Thoracic aorta (tissue), 2 donors: Measurements from ENCODE around the gene CLBA1. TPM values are rescaled to one million over a fixed set of nuclear protein-coding genes. Genes with fewer than 3 reads are reported as not detected.

Source experiments
- ATAC-seq: fragments of 150-250 bp; one replicate; pipeline ENCODE4 v1.8.0; 2017; ENCODE audit warnings: low read depth; ENCODE audit not compliant: insufficient number of reproducible peaks, low FRiP score
- DNase-seq: peaks from one replicate; pipeline ENCODE4 v3.0.0-alpha.2; 2020; ENCODE audit warnings: low spot score
- H3K27ac ChIP-seq, 2 donors: fragments of 200-600 bp; sonication (generic); 1 replicate in 1 of 2; 2 replicates in 1 of 2; pipeline ENCODE4 v1.5.1; 2016; ENCODE audit warnings: mild to moderate bottlenecking in 2 of 2, moderate library complexity in 2 of 2
- H3K27me3 ChIP-seq: fragments of 200-600 bp; sonication (generic); replicated peaks from 2 replicates; pipeline ENCODE4 v1.6.0; 2016; ENCODE audit warnings: mild to moderate bottlenecking; ENCODE audit not compliant: insufficient read depth
- H3K36me3 ChIP-seq: fragments of 200-600 bp; sonication (generic); one replicate; pipeline ENCODE4 v1.5.1; 2016
- H3K4me1 ChIP-seq, 2 donors: fragments of 200-600 bp; sonication (generic); 1 replicate in 1 of 2; 2 replicates in 1 of 2; pipeline versions ENCODE4 v1.5.1 to v1.6.0; 2016; ENCODE audit warnings: low read depth in 2 of 2, mild to moderate bottlenecking in 1 of 2; ENCODE audit not compliant: control insufficient read depth in 1 of 2
- H3K4me3 ChIP-seq: fragments of 200-600 bp; sonication (generic); 2 replicates; pipeline ENCODE4 v1.5.1; 2016; ENCODE audit warnings: mild to moderate bottlenecking
- H3K9me3 ChIP-seq: fragments of 200-600 bp; sonication (generic); 2 replicates; pipeline ENCODE4 v1.5.1; 2016
- CTCF ChIP-seq: fragments of 200-600 bp; sonication (generic); IDR thresholded peaks from one replicate; pipeline ENCODE4 v1.5.1; 2019; ENCODE audit warnings: antibody characterized with exemption
- total RNA-seq, 2 donors: library from RNA; depleted of rRNA; stranded (reverse); fragments of >200 nt; gene quantifications; one replicate each; pipeline versions ENCODE4 v1.1.0 to v1.2.3, GENCODE V29; 2016

Gene CLBA1
- total RNA-seq, 2 donors from 2014 or later, result 3.1 to 4.6 TPM

GRCh38 chr14:104991896-104992230 lies 6.3 kb downstream of the CLBA1 start:
- ATAC-seq (no peak), DNase-seq (no peak)
- Histone ChIP-seq H3K4me3 (no peak overlapping the region), H3K36me3 (peaks cover 7% of the 10 kb centered on the region), H3K27ac (no peak overlapping the region), H3K27me3 (no peaks in the 10 kb centered on the region), H3K4me1 (peaks cover 0 to 4% of the 10 kb centered on the region in 2 donors), H3K9me3 (no peaks in the 10 kb centered on the region)
- TF ChIP-seq CTCF, result no peak

GRCh38 chr14:104992501-104992900 lies 6.9 kb downstream of the CLBA1 start:
- peaks cover 7% of the 10 kb centered on the region for H3K36me3 ChIP-seq
- ATAC-seq (no peak), DNase-seq (no peak)
- H3K9me3 ChIP-seq, result no peaks in the 10 kb centered on the region
- no peaks in the 10 kb centered on the region for H3K27me3 ChIP-seq
- no peaks in the 10 kb centered on the region for H3K4me1 ChIP-seq
- no peak overlapping the region for H3K4me3 ChIP-seq
- no peak for TF ChIP-seq CTCF
- no peak overlapping the region for H3K27ac ChIP-seq

DNA sequence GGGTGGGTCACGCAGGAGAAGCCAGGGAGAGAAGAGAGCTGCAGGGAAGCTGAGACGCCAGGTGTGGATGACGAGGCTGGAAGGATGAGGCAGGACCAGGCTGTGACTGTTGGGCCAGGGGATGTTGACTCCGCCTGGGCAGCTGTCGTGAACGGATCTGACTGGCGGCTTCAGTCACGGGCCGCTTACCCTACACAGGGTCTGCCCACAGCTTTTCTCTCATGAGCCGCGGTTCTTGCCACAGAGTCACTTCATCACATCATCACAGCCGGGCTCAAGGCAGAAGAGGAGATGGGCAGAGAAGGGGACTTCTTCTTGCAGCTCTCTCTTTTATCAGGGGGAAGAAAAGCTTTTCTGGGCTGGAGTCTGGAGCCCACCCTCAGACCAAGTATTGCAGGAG lies 7.7 kb downstream of the CLBA1 start:
- DNase-seq, result no peak
- Histone ChIP-seq H3K27me3 (no peaks in the 10 kb centered on the region), H3K4me3 (no peak overlapping the region), H3K27ac (no peak overlapping the region), H3K4me1 (no peaks in the 10 kb centered on the region), H3K9me3 (no peaks in the 10 kb centered on the region), H3K36me3 (peaks cover 7% of the 10 kb centered on the region)
- TF ChIP-seq CTCF, result no peak
- ATAC-seq, result no peak

GRCh38 chr14:104993808-104994591 lies 8.4 kb downstream of the CLBA1 start:
- TF ChIP-seq CTCF, result no peak
- DNase-seq (no peak), ATAC-seq (no peak)
- Histone ChIP-seq H3K27me3 (no peaks in the 10 kb centered on the region), H3K9me3 (no peaks in the 10 kb centered on the region), H3K4me3 (no peak overlapping the region), H3K27ac (no peak overlapping the region), H3K36me3 (peaks cover 7% of the 10 kb centered on the region), H3K4me1 (no peaks in the 10 kb centered on the region)

DNA sequence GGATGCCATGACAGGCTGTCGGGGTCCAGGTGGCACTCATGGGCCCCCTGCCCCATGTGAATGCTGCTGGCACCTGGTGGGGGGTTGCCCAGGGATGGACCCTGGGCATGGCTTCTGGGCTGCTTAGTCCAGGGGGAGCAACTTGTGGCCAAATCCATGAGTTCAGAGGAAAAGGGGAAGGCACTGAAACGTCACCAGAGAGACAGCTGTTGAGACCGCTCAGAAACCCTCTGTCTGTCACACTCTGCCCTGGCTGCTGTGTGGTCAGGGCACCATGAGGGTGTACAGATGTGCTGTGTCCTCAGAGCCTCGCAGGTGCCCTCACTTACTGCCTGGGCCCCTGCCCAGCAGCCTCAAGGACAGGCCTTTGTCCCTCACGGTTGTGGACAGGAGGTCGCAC lies 9.4 kb downstream of the CLBA1 start:
- TF ChIP-seq CTCF, result no peak
- Histone ChIP-seq H3K9me3 (no peaks in the 10 kb centered on the region), H3K27ac (no peak overlapping the region), H3K36me3 (peaks cover 7% of the 10 kb centered on the region), H3K27me3 (no peaks in the 10 kb centered on the region), H3K4me1 (no peaks in the 10 kb centered on the region), H3K4me3 (no peak overlapping the region)
- ATAC-seq (no peak), DNase-seq (no peak)
